HEK293T (cell line): ENCODE measurements around the gene CCL17.

ENCODE experiments used
- BHLHE40 ChIP-seq: fragments of 450-650 bp; IDR thresholded peaks from 2 replicates; pipeline ENCODE4 v1.6.1; 2016; ENCODE audit warnings: mild to moderate bottlenecking, moderate library complexity, borderline replicate concordance
- FOXM1 ChIP-seq: fragments of 450-650 bp; IDR thresholded peaks from 2 replicates; pipeline ENCODE4 v1.6.1; 2017; ENCODE audit warnings: mild to moderate bottlenecking, borderline replicate concordance
- HDGF ChIP-seq: fragments of 450-650 bp; IDR thresholded peaks from 2 replicates; pipeline ENCODE4 v1.6.1; 2017; ENCODE audit warnings: antibody characterized with exemption, borderline replicate concordance
- LEF1 ChIP-seq: fragments of 450-650 bp; IDR thresholded peaks from 2 replicates; pipeline ENCODE4 v1.6.1; 2017; ENCODE audit warnings: mild to moderate bottlenecking, borderline replicate concordance
- PKNOX1 ChIP-seq: fragments of 450-650 bp; IDR thresholded peaks from 2 replicates; pipeline ENCODE4 v1.6.1; 2016
- SP1 ChIP-seq: fragments of 450-650 bp; IDR thresholded peaks from 2 replicates; pipeline ENCODE4 v1.6.1; 2017
- TARDBP ChIP-seq: fragments of 450-650 bp; IDR thresholded peaks from 2 replicates; pipeline ENCODE4 v1.6.1; 2016

GRCh38 chr16:57406881-57407280 is 2.3 kb downstream of the CCL17 start:
- TF ChIP-seq SP1 (no peak), PKNOX1 (no peak), HDGF (no peak), FOXM1 (no peak), BHLHE40 (no peak), TARDBP (no peak), LEF1 (no peak)
